WTC11 (cell line): ENCODE measurements around the gene CFAP206.

Source experiments
- CBFB ChIP-seq: sonication (generic); formaldehyde crosslinking; IDR thresholded peaks from 2 replicates; pipeline ENCODE4 v1.8.1; 2022; ENCODE audit warnings: mild to moderate bottlenecking, low read depth, missing genetic modification reagents
- CTCF ChIP-seq: fragments of 200-600 bp; IDR thresholded peaks from 2 replicates; pipeline ENCODE4 v1.8.0; 2022; ENCODE audit warnings: antibody characterized with exemption
- ELF4 ChIP-seq: sonication (generic); formaldehyde crosslinking; IDR thresholded peaks from 2 replicates; pipeline ENCODE4 v1.8.1; 2022; ENCODE audit warnings: low read depth, mild to moderate bottlenecking, moderate library complexity, missing genetic modification reagents
- ESRRA ChIP-seq: sonication (generic); formaldehyde crosslinking; IDR thresholded peaks from 2 replicates; pipeline ENCODE4 v1.8.1; 2022; ENCODE audit warnings: mild to moderate bottlenecking, missing genetic modification reagents, borderline replicate concordance
- FOXJ3 ChIP-seq: sonication (generic); formaldehyde crosslinking; IDR thresholded peaks from 2 replicates; pipeline ENCODE4 v1.9.0; 2021; ENCODE audit warnings: missing genetic modification reagents, mild to moderate bottlenecking, borderline replicate concordance
- MAX ChIP-seq: sonication (generic); formaldehyde crosslinking; IDR thresholded peaks from 2 replicates; pipeline ENCODE4 v1.8.0; 2022; ENCODE audit warnings: mild to moderate bottlenecking, missing genetic modification reagents
- NFYB ChIP-seq: sonication (generic); formaldehyde crosslinking; conservative IDR thresholded peaks from 2 replicates; pipeline ENCODE4 v1.8.0; 2022; ENCODE audit warnings: low read depth, missing genetic modification reagents
- RELA ChIP-seq: sonication (generic); formaldehyde crosslinking; IDR thresholded peaks from 2 replicates; pipeline ENCODE4 v1.8.1; 2022; ENCODE audit warnings: missing genetic modification reagents, mild to moderate bottlenecking, borderline replicate concordance
- SP1 ChIP-seq: sonication (generic); formaldehyde crosslinking; conservative IDR thresholded peaks from 2 replicates; pipeline ENCODE4 v1.8.1; 2022; ENCODE audit warnings: missing genetic modification reagents
- ZNF232 ChIP-seq: sonication (generic); formaldehyde crosslinking; IDR thresholded peaks from 2 replicates; pipeline ENCODE4 v1.8.0; 2022; ENCODE audit warnings: mild to moderate bottlenecking, missing genetic modification reagents
- ZNF263 ChIP-seq: sonication (generic); formaldehyde crosslinking; IDR thresholded peaks from 2 replicates; pipeline ENCODE4 v1.8.1; 2022; ENCODE audit warnings: low read depth, mild to moderate bottlenecking, moderate library complexity, missing genetic modification reagents

- TF ChIP-seq CTCF, result no peak
- no peak for TF ChIP-seq RELA
- TF ChIP-seq NFYB (CRISPR knock-in tag), result no peak
- TF ChIP-seq ESRRA (CRISPR knock-in tag), result no peak
- no peak for TF ChIP-seq CBFB (CRISPR knock-in tag)
- TF ChIP-seq SP1 (CRISPR knock-in tag), result no peak
- TF ChIP-seq MAX, result no peak
- no peak for TF ChIP-seq ZNF232 (CRISPR knock-in tag)
- no peak for TF ChIP-seq ELF4 (CRISPR knock-in tag)
- TF ChIP-seq ZNF263 (CRISPR knock-in tag), result no peak
- no peak for TF ChIP-seq FOXJ3 (CRISPR knock-in tag)
These were observed 34.4 kb upstream of the CFAP206 start for GRCh38 chr6:87373377-87373776.
